ENCODE measurements around the gene FOXQ1. TPM values are rescaled to one million over a fixed set of nuclear protein-coding genes. Genes with fewer than 3 reads are reported as not detected.

The FOXQ1 gene
- total and polyA plus RNA-seq, 2 of the 13 experiments (the other 11 are each of a cell fraction or from before 2014, with no cell fraction given) = 35.2 to 39.8 TPM

DNA sequence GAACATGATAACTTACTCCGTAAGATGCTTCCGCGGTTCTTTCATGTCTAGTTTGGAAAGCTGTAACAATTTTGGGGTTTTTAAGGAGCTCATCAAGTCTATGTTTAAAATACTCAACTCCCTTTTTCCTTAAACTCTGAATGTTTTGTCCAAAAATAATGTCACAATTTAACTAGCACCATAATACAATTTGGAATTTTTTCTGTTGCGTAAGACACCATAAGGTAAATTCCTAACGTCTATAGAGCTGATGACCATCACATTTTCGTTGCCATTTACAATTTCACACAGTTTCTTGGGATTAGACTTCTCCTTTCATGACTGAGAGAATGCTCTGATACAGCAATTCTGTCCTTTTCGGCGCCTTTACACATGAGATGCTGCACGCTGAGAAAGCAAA lies 50.7 kb downstream of the FOXQ1 start:
- in situ Hi-C loops (cut with HindIII; ENCODE audit: extremely low pct_ligation_motif_present, low pct_unique_long_range_greater_than_20kb) = no loop called here
- DNase-seq (ENCODE audit: low spot score) = no peak
- intact Hi-C loops (cut with micrococcal nuclease; ENCODE audit: unreplicated experiment) = no loop called here
- ChIA-PET CTCF (ENCODE audit: low intra/inter-chr PET ratio, low total read pairs) (no interaction called here), POLR2A (no interaction called here)
- no peak overlapping the region for H3K4me3 ChIP-seq (replicated peaks in 1 of 3; ENCODE audit: insufficient read depth in 1 of 3, low read depth in 2 of 3, low read length in 3 of 3)
- H3K27ac ChIP-seq (ENCODE audit: extremely low read length, insufficient read depth, low read length) = no peak overlapping the region
- no peak overlapping the region for H2AFZ ChIP-seq (ENCODE audit: low read length)
- no peaks in the 10 kb centered on the region for H3K4me1 ChIP-seq (ENCODE audit: insufficient read depth, low read length)
- H4K20me1 ChIP-seq (ENCODE audit: insufficient read depth, low read length) = no peaks in the 10 kb centered on the region
- no peak overlapping the region for H3K9ac ChIP-seq (ENCODE audit: insufficient read depth, low read depth, low read length)
- TF ChIP-seq, protein P1, sequence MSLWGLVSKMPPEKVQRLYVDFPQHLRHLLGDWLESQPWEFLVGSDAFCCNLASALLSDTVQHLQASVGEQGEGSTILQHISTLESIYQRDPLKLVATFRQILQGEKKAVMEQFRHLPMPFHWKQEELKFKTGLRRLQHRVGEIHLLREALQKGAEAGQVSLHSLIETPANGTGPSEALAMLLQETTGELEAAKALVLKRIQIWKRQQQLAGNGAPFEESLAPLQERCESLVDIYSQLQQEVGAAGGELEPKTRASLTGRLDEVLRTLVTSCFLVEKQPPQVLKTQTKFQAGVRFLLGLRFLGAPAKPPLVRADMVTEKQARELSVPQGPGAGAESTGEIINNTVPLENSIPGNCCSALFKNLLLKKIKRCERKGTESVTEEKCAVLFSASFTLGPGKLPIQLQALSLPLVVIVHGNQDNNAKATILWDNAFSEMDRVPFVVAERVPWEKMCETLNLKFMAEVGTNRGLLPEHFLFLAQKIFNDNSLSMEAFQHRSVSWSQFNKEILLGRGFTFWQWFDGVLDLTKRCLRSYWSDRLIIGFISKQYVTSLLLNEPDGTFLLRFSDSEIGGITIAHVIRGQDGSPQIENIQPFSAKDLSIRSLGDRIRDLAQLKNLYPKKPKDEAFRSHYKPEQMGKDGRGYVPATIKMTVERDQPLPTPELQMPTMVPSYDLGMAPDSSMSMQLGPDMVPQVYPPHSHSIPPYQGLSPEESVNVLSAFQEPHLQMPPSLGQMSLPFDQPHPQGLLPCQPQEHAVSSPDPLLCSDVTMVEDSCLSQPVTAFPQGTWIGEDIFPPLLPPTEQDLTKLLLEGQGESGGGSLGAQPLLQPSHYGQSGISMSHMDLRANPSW (CRISPR knock-in tag; IDR thresholded peaks at IDR 0.05; ENCODE audit: borderline replicate concordance) = no peak
- peak; percentile 54; the same call in 1 of the 2 replicates for TF ChIP-seq CEBPB (IDR thresholded peaks at IDR 0.05; ENCODE audit: borderline replicate concordance, low read depth, low read length)
- WGBS (ENCODE audit: low lambda C conversion rate) = 67% methylated on average over 9 of the region's 9 CpGs
- peaks cover 0 to 35% of the 10 kb centered on the region in 2 experiments; a peak in 2 of 5 replicates for H3K27me3 ChIP-seq (ENCODE audit: control insufficient read depth in 1 of 2, insufficient read depth in 2 of 2, low read length in 2 of 2)
- no TSS peak for BruUV-seq (replicated peaks)
- no peak overlapping the region for H3K4me2 ChIP-seq (ENCODE audit: low read depth, low read length)
- H3K79me2 ChIP-seq (ENCODE audit: insufficient read depth, low read length) = no peaks in the 10 kb centered on the region
- FAIRE-seq = no peak
- no peaks in the 10 kb centered on the region for H3K36me3 ChIP-seq (replicated peaks in 1 of 2; ENCODE audit: control insufficient read depth in 1 of 2, insufficient read depth in 2 of 2, low read length in 2 of 2)
- ATAC-seq = no peak
- no peaks in the 10 kb centered on the region for H3K9me3 ChIP-seq (ENCODE audit: low read length)

DNA sequence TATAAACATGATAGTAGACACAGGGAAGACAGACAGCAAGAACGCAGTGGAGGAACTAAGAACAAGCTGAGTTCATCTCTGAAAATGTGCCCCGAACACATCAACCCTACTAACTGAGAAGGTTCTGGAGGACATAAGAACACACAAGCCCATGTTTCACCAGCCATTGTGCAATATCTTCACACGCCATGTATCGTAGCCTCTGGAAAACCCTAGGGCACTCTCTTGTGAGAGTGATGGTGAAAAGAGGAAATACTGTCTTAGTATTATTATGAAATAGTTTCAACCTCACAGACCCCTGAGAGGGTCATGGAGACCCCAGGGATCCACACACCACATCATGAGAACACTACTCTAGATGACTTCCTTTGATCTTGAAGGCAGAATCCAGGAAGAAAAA lies 51.4 kb downstream of the FOXQ1 start:
- CTCF ChIA-PET (ENCODE audit: low intra/inter-chr PET ratio, low total read pairs) = no interaction called here
- intact Hi-C loops (cut with micrococcal nuclease; ENCODE audit: unreplicated experiment) = no loop called here
- POLR2A ChIA-PET = no interaction called here

More for the DNA sequence above, 51.4 kb downstream of the FOXQ1 start:
- Histone ChIP-seq H3K9me3 (ENCODE audit: low read length) (no peaks in the 10 kb centered on the region), H3K79me2 (ENCODE audit: insufficient read depth, low read length) (no peaks in the 10 kb centered on the region), H3K4me2 (ENCODE audit: low read depth, low read length) (no peak overlapping the region), H4K20me1 (ENCODE audit: insufficient read depth, low read length) (no peaks in the 10 kb centered on the region), H3K27me3 (ENCODE audit: control insufficient read depth in 1 of 2, insufficient read depth in 2 of 2, low read length in 2 of 2) (peaks cover 0 to 41% of the 10 kb centered on the region in 2 experiments; a peak in 3 of 5 replicates), H3K9ac (ENCODE audit: insufficient read depth, low read depth, low read length) (no peak overlapping the region), H3K4me3 (replicated peaks in 1 of 3; ENCODE audit: insufficient read depth in 1 of 3, low read depth in 2 of 3, low read length in 3 of 3) (no peak overlapping the region), H2AFZ (ENCODE audit: low read length) (no peak overlapping the region), H3K4me1 (ENCODE audit: insufficient read depth, low read length) (no peaks in the 10 kb centered on the region), H3K27ac (ENCODE audit: extremely low read length, insufficient read depth, low read length) (no peak overlapping the region), H3K36me3 (replicated peaks in 1 of 2; ENCODE audit: control insufficient read depth in 1 of 2, insufficient read depth in 2 of 2, low read length in 2 of 2) (no peaks in the 10 kb centered on the region)
- in situ Hi-C loops (cut with HindIII; ENCODE audit: extremely low pct_ligation_motif_present, low pct_unique_long_range_greater_than_20kb) = no loop called here
- no peak for FAIRE-seq
- BruUV-seq (replicated peaks) = no TSS peak
- no peak for ATAC-seq
- 52% methylated on average over 4 of the region's 4 CpGs for WGBS (ENCODE audit: low lambda C conversion rate)
- TF ChIP-seq CEBPB (IDR thresholded peaks at IDR 0.05; ENCODE audit: borderline replicate concordance, low read depth, low read length) = peak; percentile 86
- no peak for TF ChIP-seq ZNF558 (CRISPR knock-in tag; IDR thresholded peaks at IDR 0.05; ENCODE audit: borderline replicate concordance)
- no peak for TF ChIP-seq POLR2A (IDR thresholded peaks at IDR 0.05; ENCODE audit: insufficient read depth in 1 of 2, low read depth in 2 of 2, low read length in 2 of 2)
- TF ChIP-seq, protein P2, sequence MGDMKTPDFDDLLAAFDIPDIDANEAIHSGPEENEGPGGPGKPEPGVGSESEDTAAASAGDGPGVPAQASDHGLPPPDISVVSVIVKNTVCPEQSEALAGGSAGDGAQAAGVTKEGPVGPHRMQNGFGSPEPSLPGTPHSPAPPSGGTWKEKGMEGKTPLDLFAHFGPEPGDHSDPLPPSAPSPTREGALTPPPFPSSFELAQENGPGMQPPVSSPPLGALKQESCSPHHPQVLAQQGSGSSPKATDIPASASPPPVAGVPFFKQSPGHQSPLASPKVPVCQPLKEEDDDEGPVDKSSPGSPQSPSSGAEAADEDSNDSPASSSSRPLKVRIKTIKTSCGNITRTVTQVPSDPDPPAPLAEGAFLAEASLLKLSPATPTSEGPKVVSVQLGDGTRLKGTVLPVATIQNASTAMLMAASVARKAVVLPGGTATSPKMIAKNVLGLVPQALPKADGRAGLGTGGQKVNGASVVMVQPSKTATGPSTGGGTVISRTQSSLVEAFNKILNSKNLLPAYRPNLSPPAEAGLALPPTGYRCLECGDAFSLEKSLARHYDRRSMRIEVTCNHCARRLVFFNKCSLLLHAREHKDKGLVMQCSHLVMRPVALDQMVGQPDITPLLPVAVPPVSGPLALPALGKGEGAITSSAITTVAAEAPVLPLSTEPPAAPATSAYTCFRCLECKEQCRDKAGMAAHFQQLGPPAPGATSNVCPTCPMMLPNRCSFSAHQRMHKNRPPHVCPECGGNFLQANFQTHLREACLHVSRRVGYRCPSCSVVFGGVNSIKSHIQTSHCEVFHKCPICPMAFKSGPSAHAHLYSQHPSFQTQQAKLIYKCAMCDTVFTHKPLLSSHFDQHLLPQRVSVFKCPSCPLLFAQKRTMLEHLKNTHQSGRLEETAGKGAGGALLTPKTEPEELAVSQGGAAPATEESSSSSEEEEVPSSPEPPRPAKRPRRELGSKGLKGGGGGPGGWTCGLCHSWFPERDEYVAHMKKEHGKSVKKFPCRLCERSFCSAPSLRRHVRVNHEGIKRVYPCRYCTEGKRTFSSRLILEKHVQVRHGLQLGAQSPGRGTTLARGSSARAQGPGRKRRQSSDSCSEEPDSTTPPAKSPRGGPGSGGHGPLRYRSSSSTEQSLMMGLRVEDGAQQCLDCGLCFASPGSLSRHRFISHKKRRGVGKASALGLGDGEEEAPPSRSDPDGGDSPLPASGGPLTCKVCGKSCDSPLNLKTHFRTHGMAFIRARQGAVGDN (CRISPR knock-in tag; IDR thresholded peaks at IDR 0.05) = no peak
- TF ChIP-seq, protein P3, sequence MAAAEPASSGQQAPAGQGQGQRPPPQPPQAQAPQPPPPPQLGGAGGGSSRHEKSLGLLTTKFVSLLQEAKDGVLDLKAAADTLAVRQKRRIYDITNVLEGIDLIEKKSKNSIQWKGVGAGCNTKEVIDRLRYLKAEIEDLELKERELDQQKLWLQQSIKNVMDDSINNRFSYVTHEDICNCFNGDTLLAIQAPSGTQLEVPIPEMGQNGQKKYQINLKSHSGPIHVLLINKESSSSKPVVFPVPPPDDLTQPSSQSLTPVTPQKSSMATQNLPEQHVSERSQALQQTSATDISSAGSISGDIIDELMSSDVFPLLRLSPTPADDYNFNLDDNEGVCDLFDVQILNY (CRISPR knock-in tag; conservative IDR thresholded peaks at IDR 0.05) = no peak
- DNase-seq (ENCODE audit: low spot score) = no peak
